ENCODE data around the gene CNTNAP4. TPM values are rescaled to one million over a fixed set of nuclear protein-coding genes. Genes with fewer than 3 reads are reported as not detected.

Gene CNTNAP4
- total and polyA plus RNA-seq, 2 of the 13 experiments (the other 11 are each of a cell fraction or from before 2014, with no cell fraction given): not detected

GRCh38 chr16:76490036-76490639 lies 212.9 kb downstream of the CNTNAP4 start:
- Histone ChIP-seq H3K4me2 (ENCODE audit: low read depth, low read length) (no peak overlapping the region), H3K9me3 (ENCODE audit: low read length) (no peaks in the 10 kb centered on the region), H3K27me3 (ENCODE audit: control insufficient read depth in 1 of 2, insufficient read depth in 2 of 2, low read length in 2 of 2) (no peaks in the 10 kb centered on the region), H3K4me3 (replicated peaks in 1 of 3; ENCODE audit: insufficient read depth in 1 of 3, low read depth in 2 of 3, low read length in 3 of 3) (no peak overlapping the region), H3K9ac (ENCODE audit: insufficient read depth, low read depth, low read length) (no peak overlapping the region), H3K36me3 (replicated peaks in 1 of 2; ENCODE audit: control insufficient read depth in 1 of 2, insufficient read depth in 2 of 2, low read length in 2 of 2) (no peaks in the 10 kb centered on the region), H3K27ac (ENCODE audit: extremely low read length, insufficient read depth, low read length) (no peak overlapping the region), H3K79me2 (ENCODE audit: insufficient read depth, low read length) (no peaks in the 10 kb centered on the region), H3K4me1 (ENCODE audit: insufficient read depth, low read length) (no peaks in the 10 kb centered on the region), H4K20me1 (ENCODE audit: insufficient read depth, low read length) (no peaks in the 10 kb centered on the region), H2AFZ (ENCODE audit: low read length) (no peak overlapping the region)
- intact Hi-C loops (cut with micrococcal nuclease; ENCODE audit: unreplicated experiment): no loop called here
- POLR2A ChIA-PET: no interaction called here
- no peak for TF ChIP-seq ZNF609 (CRISPR knock-in tag; IDR thresholded peaks at IDR 0.05; ENCODE audit: borderline replicate concordance)
- TF ChIP-seq CHD4 (IDR thresholded peaks at IDR 0.05; ENCODE audit: borderline replicate concordance, low read length): no peak
- no peak for TF ChIP-seq ZNF274 (CRISPR knock-in tag; IDR thresholded peaks at IDR 0.05)
- TF ChIP-seq KDM5A (IDR thresholded peaks at IDR 0.05; ENCODE audit: borderline replicate concordance, low read length): no peak
- TF ChIP-seq SAP130 (CRISPR knock-in tag; IDR thresholded peaks at IDR 0.05; ENCODE audit: low read depth): no peak
- TF ChIP-seq NAIF1 (CRISPR knock-in tag; IDR thresholded peaks at IDR 0.05; ENCODE audit: borderline replicate concordance): no peak
- no peak for TF ChIP-seq RELA (CRISPR knock-in tag; IDR thresholded peaks at IDR 0.05)
- TF ChIP-seq MIER3 (CRISPR knock-in tag; IDR thresholded peaks at IDR 0.05; ENCODE audit: borderline replicate concordance): no peak
- no peak for TF ChIP-seq PPARG (CRISPR knock-in tag; conservative IDR thresholded peaks at IDR 0.05)
- TF ChIP-seq ZMYM4 (CRISPR knock-in tag; IDR thresholded peaks at IDR 0.05): no peak
- no peak for TF ChIP-seq ZNF788 (CRISPR knock-in tag; IDR thresholded peaks at IDR 0.05; ENCODE audit: borderline replicate concordance)
- WGBS (ENCODE audit: low lambda C conversion rate): 1% methylated on average over 3 of the region's 3 CpGs
- no TSS peak for BruUV-seq (replicated peaks)
- in situ Hi-C loops (cut with HindIII; ENCODE audit: extremely low pct_ligation_motif_present, low pct_unique_long_range_greater_than_20kb): no loop called here
- CTCF ChIA-PET (ENCODE audit: low intra/inter-chr PET ratio, low total read pairs): no interaction called here
- FAIRE-seq (no peak), DNase-seq (ENCODE audit: low spot score) (no peak), ATAC-seq (no peak)

Data from HepG2 (cell line).